Common myeloid progenitor, CD34-positive (primary cell): ENCODE data around the gene HSPD1.
A peak's percentile ranks its signal among the peaks of the same experiment; 100 is the strongest.

Experiments
- CTCF ChIA-PET: fragments of 350-600 bp; sonication (Branson Sonifier 250); formaldehyde crosslinking; loops from one replicate; lab custom pipeline; 2021; ENCODE audit warnings: antibody characterized with exemption; lab: Charles Lee
- POLR2A ChIA-PET: fragments of 350-600 bp; sonication (Branson Sonifier 250); formaldehyde crosslinking; loops from one replicate; lab custom pipeline; 2021; ENCODE audit warnings: antibody characterized with exemption; lab: Charles Lee
- DNase-seq, 3 donors: peaks; one replicate each; pipeline versions ENCODE4 v3.0.0 to v3.0.0-alpha.2; 2013
- H3K27ac ChIP-seq, 2 experiments: 1 replicate in 1 of 2; 2 replicates in 1 of 2; pipeline ENCODE4 v1.7.0; 2013; ENCODE audit warnings: inconsistent platforms in 2 of 2, low read length in 2 of 2, mild to moderate bottlenecking in 2 of 2, low read depth in 1 of 2, moderate library complexity in 1 of 2; ENCODE audit not compliant: severe bottlenecking in 2 of 2, insufficient read depth in 1 of 2, poor library complexity in 1 of 2
- H3K27me3 ChIP-seq, 5 experiments: replicated peaks in 2 of 5; 1 replicate in 3 of 5; 2 replicates in 2 of 5; pipeline versions ENCODE4 v1.6.1 to v1.7.0; 2013; ENCODE audit warnings: low read length in 4 of 5, mild to moderate bottlenecking in 2 of 5, moderate library complexity in 2 of 5, inconsistent platforms in 1 of 5; ENCODE audit not compliant: insufficient read depth in 5 of 5, control insufficient read depth in 4 of 5
- H3K36me3 ChIP-seq, 4 experiments: 1 replicate in 2 of 4; 2 replicates in 2 of 4; pipeline versions ENCODE4 v1.6.1 to v1.7.0; 2013; ENCODE audit warnings: low read length in 3 of 4, control low read depth in 1 of 4, mild to moderate bottlenecking in 1 of 4; ENCODE audit not compliant: control insufficient read depth in 4 of 4, insufficient read depth in 4 of 4
- H3K4me1 ChIP-seq, 4 experiments: 1 replicate in 3 of 4; 2 replicates in 1 of 4; pipeline versions ENCODE4 v1.6.1 to v1.7.1; 2013; ENCODE audit warnings: low read length in 3 of 4, mild to moderate bottlenecking in 3 of 4, control low read depth in 1 of 4, inconsistent platforms in 1 of 4, moderate library complexity in 1 of 4; ENCODE audit not compliant: control insufficient read depth in 4 of 4, insufficient read depth in 4 of 4; ENCODE audit errors: control extremely low read depth in 1 of 4
- H3K4me3 ChIP-seq, 7 experiments: 1 replicate in 4 of 7; 2 replicates in 3 of 7; pipeline versions ENCODE4 v1.5.1 to v1.7.0; 2013; ENCODE audit warnings: mild to moderate bottlenecking in 7 of 7, low read length in 6 of 7, moderate library complexity in 6 of 7, inconsistent platforms in 2 of 7, low read depth in 2 of 7, control low read depth in 1 of 7; ENCODE audit not compliant: insufficient read depth in 4 of 7, control insufficient read depth in 1 of 7; ENCODE audit errors: extremely low read depth in 1 of 7
- H3K9me3 ChIP-seq, 5 experiments: 1 replicate in 4 of 5; 2 replicates in 1 of 5; pipeline versions ENCODE4 v1.6.1 to v1.7.1; 2013; ENCODE audit warnings: low read length in 4 of 5, mild to moderate bottlenecking in 2 of 5, inconsistent platforms in 1 of 5, low read depth in 1 of 5, moderate library complexity in 1 of 5; ENCODE audit not compliant: control insufficient read depth in 4 of 5, insufficient read depth in 2 of 5; ENCODE audit errors: control extremely low read depth in 1 of 5
- WGBS: methylation state at CpG from one replicate; pipeline ENCODE4 v1.1.5; 2013; ENCODE audit not compliant: insufficient coverage; 5-methylcytosine and 5-hydroxymethylcytosine counted together

Gene HSPD1

GRCh38 chr2:197460649-197461048 is 39.0 kb downstream of the HSPD1 start:
- DNase-seq: no peak
- H3K36me3 ChIP-seq: peaks cover 7 to 53% (median 18%) of the 10 kb centered on the region in 4 experiments
- no peaks in the 10 kb centered on the region for H3K4me1 ChIP-seq
- H3K27me3 ChIP-seq: no peaks in the 10 kb centered on the region
- 100% methylated on average over 1 of the region's 4 CpGs for WGBS
- H3K27ac ChIP-seq: no peak overlapping the region
- POLR2A ChIA-PET: no interaction called here
- no peak overlapping the region for H3K4me3 ChIP-seq
- no peaks in the 10 kb centered on the region for H3K9me3 ChIP-seq
- CTCF ChIA-PET: interaction anchor here (1.0 to 1.4 kb wide), 4 partner anchors 12 to 37 kb away, joined by 3 to 4 read pairs (median 3); no protein-coding TSS in a partner anchor

GRCh38 chr2:197455428-197455827 is 44.2 kb downstream of the HSPD1 start:
- peaks cover 10 to 21% (median 15%) of the 10 kb centered on the region in 4 experiments for H3K4me1 ChIP-seq
- H3K27me3 ChIP-seq: no peaks in the 10 kb centered on the region
- H3K27ac ChIP-seq: no peak overlapping the region
- peaks cover 4 to 11% (median 6%) of the 10 kb centered on the region in 4 experiments for H3K36me3 ChIP-seq
- CTCF ChIA-PET: no interaction called here
- H3K4me3 ChIP-seq: no peak overlapping the region
- no peak for DNase-seq
- POLR2A ChIA-PET: no interaction called here
- H3K9me3 ChIP-seq: no peaks in the 10 kb centered on the region
- no CpG with 5 or more reads among the region's 1 CpG for WGBS

- Histone ChIP-seq H3K4me3 (peak overlapping the region in 5 of 7 experiments; percentile 85 to 100 (median 97)), H3K27ac (peak overlapping the region in 1 of 2 experiments; percentile 99), H3K36me3 (peaks cover 1 to 6% (median 3%) of the 10 kb centered on the region in 4 experiments), H3K4me1 (peaks cover 10 to 21% (median 15%) of the 10 kb centered on the region in 4 experiments), H3K9me3 (no peaks in the 10 kb centered on the region), H3K27me3 (no peaks in the 10 kb centered on the region)
- 100% methylated on average over 1 of the region's 2 CpGs for WGBS
- DNase-seq: no peak
- CTCF ChIA-PET: no interaction called here
- POLR2A ChIA-PET: no interaction called here
Measured at GRCh38 chr2:197454923-197455322, 44.7 kb downstream of the HSPD1 start.

- Histone ChIP-seq H3K4me3 (peak overlapping the region; percentile 85 to 100 (median 96)), H3K4me1 (peaks cover 10 to 21% (median 15%) of the 10 kb centered on the region in 4 experiments), H3K9me3 (no peaks in the 10 kb centered on the region), H3K36me3 (no peaks in the 10 kb centered on the region), H3K27me3 (no peaks in the 10 kb centered on the region), H3K27ac (peak overlapping the region; percentile 99)
- 0% methylated on average over 4 of the region's 11 CpGs for WGBS
- ChIA-PET CTCF (interaction anchor here (1.5 kb wide), 1 partner anchor 87 kb away, joined by 3 read pairs; no protein-coding TSS in a partner anchor), POLR2A (interaction anchor here (4.2 kb wide), 1 partner anchor 18 kb away, joined by 48 read pairs; the partner anchor contains the start of gene SF3B1)
- no peak for DNase-seq
Measured at GRCh38 chr2:197453914-197454398, 45.7 kb downstream of the HSPD1 start.

- Histone ChIP-seq H3K27me3 (no peaks in the 10 kb centered on the region), H3K36me3 (no peaks in the 10 kb centered on the region), H3K9me3 (no peaks in the 10 kb centered on the region), H3K4me1 (peaks cover 10 to 21% (median 15%) of the 10 kb centered on the region in 4 experiments), H3K27ac (peak within 1 kb of the TSS; percentile 99), H3K4me3 (peak within 1 kb of the TSS; percentile 85 to 100 (median 96))
- POLR2A ChIA-PET: interaction anchor here (4.2 kb wide), 1 partner anchor 18 kb away, joined by 48 read pairs; the partner anchor contains the start of gene SF3B1
- under 1% methylated on average over 69 of the region's 70 CpGs for WGBS
- CTCF ChIA-PET: interaction anchor here (0.7 to 1.5 kb wide), 4 partner anchors 20 to 87 kb away, joined by 3 to 5 read pairs (median 4); no protein-coding TSS in a partner anchor
- DNase-seq: peak; percentile 100
Measured at GRCh38 chr2:197453123-197453913, 46.3 kb downstream of the HSPD1 start, which contains the start of gene COQ10B. Gene COQ10B, plus strand, starts transcription at chr2:197453552. Its CDS starts 9 bp downstream, at chr2:197453561.

- CTCF ChIA-PET: interaction anchor here (0.8 to 2.3 kb wide), 4 partner anchors 12 to 88 kb away, joined by 3 to 6 read pairs (median 4); no protein-coding TSS in a partner anchor
- Histone ChIP-seq H3K36me3 (no peaks in the 10 kb centered on the region), H3K27me3 (no peaks in the 10 kb centered on the region), H3K4me1 (peaks cover 10 to 21% (median 15%) of the 10 kb centered on the region in 4 experiments), H3K27ac (peak overlapping the region; percentile 81 to 99), H3K9me3 (no peaks in the 10 kb centered on the region), H3K4me3 (peak overlapping the region; percentile 85 to 100 (median 96))
- POLR2A ChIA-PET: interaction anchor here (0.6 to 4.2 kb wide), 2 partner anchors 10 to 17 kb away, joined by 3 to 48 read pairs; partner anchors contain the start of gene SF3B1
- 4% methylated on average over 11 of the region's 11 CpGs for WGBS
- DNase-seq: no peak
Measured at GRCh38 chr2:197452754-197453122, 46.9 kb downstream of the HSPD1 start.
